ENCODE data around the gene HSPG2. TPM values are rescaled to one million over a fixed set of nuclear protein-coding genes. Genes with fewer than 3 reads are reported as not detected.
"Not testable (repeated sequence)": the region's sequence is repeated elsewhere in the genome, so short reads cannot be mapped to it uniquely, and the experiment has no call there.

Gene HSPG2
- total and polyA plus RNA-seq, 2 donors (not counting 1 experiment from before 2014, with no cell fraction given) = 2.0 to 4.5 TPM

DNA sequence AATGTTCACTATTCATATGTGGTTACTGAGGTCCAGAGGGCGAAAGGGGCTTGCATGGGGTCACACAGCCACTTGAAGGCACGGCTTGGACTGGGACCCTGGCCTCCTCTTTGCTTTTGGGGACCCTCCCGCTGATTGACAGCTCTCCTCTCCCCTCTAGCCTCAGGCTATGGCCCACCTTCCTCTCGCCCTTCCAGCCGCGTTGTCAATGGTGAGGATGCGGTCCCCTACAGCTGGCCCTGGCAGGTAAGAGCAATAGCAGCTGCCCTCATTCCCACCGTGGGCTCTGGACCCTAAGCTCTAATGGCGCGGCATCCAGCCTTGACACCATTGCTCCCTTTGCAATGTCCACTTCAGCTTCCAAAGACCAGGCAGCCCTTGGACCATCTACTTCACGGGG lies 41.1 kb upstream of the HSPG2 start:
- ATAC-seq (ENCODE audit: low read depth); H3K27ac ChIP-seq (ENCODE audit: low read length in 2 of 2); H3K27me3 ChIP-seq (replicated peaks in 1 of 4; ENCODE audit: control extremely low read depth in 1 of 4, control insufficient read depth in 3 of 4, insufficient read depth in 4 of 4, low read length in 3 of 4); H3K9me3 ChIP-seq (ENCODE audit: control extremely low read depth in 1 of 3, control insufficient read depth in 2 of 3, insufficient read depth in 1 of 3, low read length in 2 of 3); DNase-seq; POLR2A ChIA-PET; H3K9me3 Mint-ChIP-seq (ENCODE audit: insufficient read depth); H3K4me2 ChIP-seq (replicated peaks; ENCODE audit: low read depth, low read length, poor library complexity, severe bottlenecking); H4K20me1 ChIP-seq (ENCODE audit: control insufficient read depth, insufficient read depth, low read length, poor library complexity, severe bottlenecking); H3K4me3 ChIP-seq (ENCODE audit: control extremely low read depth in 1 of 5, extremely low read depth in 1 of 5, insufficient read depth in 1 of 5, low read depth in 2 of 5, low read length in 4 of 5); H3K4me3 Mint-ChIP-seq; H3K9ac ChIP-seq (ENCODE audit: low read length); H3K36me3 ChIP-seq (replicated peaks in 1 of 2; ENCODE audit: control extremely low read depth in 1 of 2, control insufficient read depth in 1 of 2, extremely low read depth in 1 of 2, insufficient read depth in 2 of 2, low read length in 1 of 2); H3K79me2 ChIP-seq (ENCODE audit: control insufficient read depth, insufficient read depth, low read length); H3K27me3 Mint-ChIP-seq; CTCF ChIA-PET; H3K4me1 ChIP-seq (ENCODE audit: control insufficient read depth in 2 of 2, insufficient read depth in 2 of 2, low read length in 2 of 2); H3K4me1 Mint-ChIP-seq; H3K27ac Mint-ChIP-seq; intact Hi-C loops (cut with micrococcal nuclease); H2AFZ ChIP-seq (ENCODE audit: insufficient read depth, low read depth, low read length, poor library complexity, severe bottlenecking): not testable (repeated sequence)
- 97% methylated on average over 11 of the region's 11 CpGs for WGBS (ENCODE audit: insufficient coverage)

DNA sequence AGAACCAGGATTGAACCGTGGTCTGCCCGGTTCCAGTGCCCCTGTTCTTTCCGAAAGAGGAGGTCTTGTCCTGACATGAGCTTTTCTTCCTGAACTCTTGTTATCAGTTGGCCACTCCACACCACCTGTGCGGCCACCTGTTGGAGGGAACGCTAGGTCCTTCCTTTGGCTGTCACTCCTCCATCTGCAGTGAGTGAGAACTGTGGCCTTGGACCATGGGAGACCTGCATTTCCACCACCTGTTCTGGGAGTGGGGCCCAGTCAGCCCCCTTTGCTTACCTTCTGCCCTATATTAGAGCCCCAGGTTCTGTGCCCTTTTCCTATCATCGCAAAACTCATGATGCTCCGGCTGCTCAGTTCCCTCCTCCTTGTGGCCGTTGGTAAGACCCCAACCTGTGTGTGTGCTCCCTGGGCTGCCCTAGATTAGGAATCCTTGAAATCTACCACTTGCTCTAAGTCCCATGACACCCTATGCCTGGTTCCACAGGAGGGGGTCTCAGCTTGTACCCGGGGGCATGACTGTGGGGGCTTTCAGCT lies 39.7 kb upstream of the HSPG2 start, which contains the start of gene CELA3B:
CELA3B (plus strand) TSS at position 320 of the 537 bp plus-strand sequence; CDS start at position 338, 18 bp downstream.
- H3K4me2 ChIP-seq (replicated peaks; ENCODE audit: low read depth, low read length, poor library complexity, severe bottlenecking); H3K4me3 ChIP-seq (ENCODE audit: control extremely low read depth in 1 of 5, extremely low read depth in 1 of 5, insufficient read depth in 1 of 5, low read depth in 2 of 5, low read length in 4 of 5); H3K27ac ChIP-seq (ENCODE audit: low read length in 2 of 2); POLR2A ChIA-PET; H3K79me2 ChIP-seq (ENCODE audit: control insufficient read depth, insufficient read depth, low read length); H3K27me3 ChIP-seq (replicated peaks in 1 of 4; ENCODE audit: control extremely low read depth in 1 of 4, control insufficient read depth in 3 of 4, insufficient read depth in 4 of 4, low read length in 3 of 4); H3K36me3 ChIP-seq (replicated peaks in 1 of 2; ENCODE audit: control extremely low read depth in 1 of 2, control insufficient read depth in 1 of 2, extremely low read depth in 1 of 2, insufficient read depth in 2 of 2, low read length in 1 of 2); H3K9me3 ChIP-seq (ENCODE audit: control extremely low read depth in 1 of 3, control insufficient read depth in 2 of 3, insufficient read depth in 1 of 3, low read length in 2 of 3); H4K20me1 ChIP-seq (ENCODE audit: control insufficient read depth, insufficient read depth, low read length, poor library complexity, severe bottlenecking); CTCF ChIA-PET; H2AFZ ChIP-seq (ENCODE audit: insufficient read depth, low read depth, low read length, poor library complexity, severe bottlenecking); H3K27me3 Mint-ChIP-seq; H3K4me1 ChIP-seq (ENCODE audit: control insufficient read depth in 2 of 2, insufficient read depth in 2 of 2, low read length in 2 of 2); DNase-seq; H3K4me3 Mint-ChIP-seq; ATAC-seq (ENCODE audit: low read depth); H3K27ac Mint-ChIP-seq; H3K9ac ChIP-seq (ENCODE audit: low read length); intact Hi-C loops (cut with micrococcal nuclease); H3K9me3 Mint-ChIP-seq (ENCODE audit: insufficient read depth); H3K4me1 Mint-ChIP-seq: not testable (repeated sequence)
- 84% methylated on average over 6 of the region's 9 CpGs for WGBS (ENCODE audit: insufficient coverage)

DNA sequence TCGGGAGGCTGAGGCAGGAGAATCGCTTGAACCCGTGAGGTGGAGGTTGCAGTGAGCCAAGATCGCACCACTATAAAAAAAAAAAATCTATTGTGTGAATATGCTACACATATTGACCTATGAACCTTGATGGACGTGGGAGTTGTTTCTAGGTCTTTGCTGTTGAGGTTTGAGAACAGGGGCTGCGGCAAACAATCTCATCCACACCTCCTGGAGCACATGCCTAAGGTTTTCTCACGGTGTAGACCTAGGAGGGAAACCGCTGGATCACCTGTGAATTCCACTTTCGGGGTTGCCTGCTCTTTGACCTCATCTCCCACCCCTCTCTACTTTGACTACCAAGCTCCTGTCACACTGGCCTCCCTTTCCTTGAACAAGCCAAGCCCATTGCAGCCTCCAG lies 38.2 kb upstream of the HSPG2 start:
- H3K4me3 Mint-ChIP-seq; H3K27ac Mint-ChIP-seq; H3K79me2 ChIP-seq (ENCODE audit: control insufficient read depth, insufficient read depth, low read length); H3K9me3 Mint-ChIP-seq (ENCODE audit: insufficient read depth); H3K4me3 ChIP-seq (ENCODE audit: control extremely low read depth in 1 of 5, extremely low read depth in 1 of 5, insufficient read depth in 1 of 5, low read depth in 2 of 5, low read length in 4 of 5); H3K36me3 ChIP-seq (replicated peaks in 1 of 2; ENCODE audit: control extremely low read depth in 1 of 2, control insufficient read depth in 1 of 2, extremely low read depth in 1 of 2, insufficient read depth in 2 of 2, low read length in 1 of 2); DNase-seq; H3K27me3 ChIP-seq (replicated peaks in 1 of 4; ENCODE audit: control extremely low read depth in 1 of 4, control insufficient read depth in 3 of 4, insufficient read depth in 4 of 4, low read length in 3 of 4); H2AFZ ChIP-seq (ENCODE audit: insufficient read depth, low read depth, low read length, poor library complexity, severe bottlenecking); H3K27ac ChIP-seq (ENCODE audit: low read length in 2 of 2); H3K4me1 ChIP-seq (ENCODE audit: control insufficient read depth in 2 of 2, insufficient read depth in 2 of 2, low read length in 2 of 2); H3K4me1 Mint-ChIP-seq; H3K9ac ChIP-seq (ENCODE audit: low read length); H3K4me2 ChIP-seq (replicated peaks; ENCODE audit: low read depth, low read length, poor library complexity, severe bottlenecking); ATAC-seq (ENCODE audit: low read depth); CTCF ChIA-PET; intact Hi-C loops (cut with micrococcal nuclease); POLR2A ChIA-PET; H4K20me1 ChIP-seq (ENCODE audit: control insufficient read depth, insufficient read depth, low read length, poor library complexity, severe bottlenecking); H3K9me3 ChIP-seq (ENCODE audit: control extremely low read depth in 1 of 3, control insufficient read depth in 2 of 3, insufficient read depth in 1 of 3, low read length in 2 of 3); H3K27me3 Mint-ChIP-seq: not testable (repeated sequence)
- WGBS (ENCODE audit: insufficient coverage) = 96% methylated on average over 4 of the region's 9 CpGs

DNA sequence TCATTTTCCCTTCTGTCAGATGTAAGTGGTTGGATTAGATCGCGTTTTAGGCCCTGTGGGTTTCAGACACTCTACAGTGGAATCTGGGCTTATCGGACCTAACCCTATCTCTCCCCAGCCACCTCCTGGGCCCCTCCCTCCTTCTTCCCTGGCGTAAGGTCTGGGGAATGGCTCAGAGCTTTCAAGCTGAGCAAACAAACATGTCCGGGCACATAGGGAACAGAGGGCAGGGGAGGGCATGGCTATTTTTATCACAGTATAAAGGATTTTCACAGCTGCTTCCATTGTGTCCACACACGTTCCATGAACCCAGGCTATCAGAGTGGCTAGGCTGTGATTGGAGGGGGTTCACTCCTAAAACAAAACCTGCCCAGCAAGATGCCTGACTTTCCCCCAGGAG lies 37.6 kb upstream of the HSPG2 start:
- H2AFZ ChIP-seq (ENCODE audit: insufficient read depth, low read depth, low read length, poor library complexity, severe bottlenecking); H3K9ac ChIP-seq (ENCODE audit: low read length); H3K27me3 Mint-ChIP-seq; ATAC-seq (ENCODE audit: low read depth); H3K4me2 ChIP-seq (replicated peaks; ENCODE audit: low read depth, low read length, poor library complexity, severe bottlenecking); H3K4me1 Mint-ChIP-seq; H3K36me3 ChIP-seq (replicated peaks in 1 of 2; ENCODE audit: control extremely low read depth in 1 of 2, control insufficient read depth in 1 of 2, extremely low read depth in 1 of 2, insufficient read depth in 2 of 2, low read length in 1 of 2); H3K9me3 ChIP-seq (ENCODE audit: control extremely low read depth in 1 of 3, control insufficient read depth in 2 of 3, insufficient read depth in 1 of 3, low read length in 2 of 3); H3K9me3 Mint-ChIP-seq (ENCODE audit: insufficient read depth); H3K27ac ChIP-seq (ENCODE audit: low read length in 2 of 2); H4K20me1 ChIP-seq (ENCODE audit: control insufficient read depth, insufficient read depth, low read length, poor library complexity, severe bottlenecking); POLR2A ChIA-PET; H3K79me2 ChIP-seq (ENCODE audit: control insufficient read depth, insufficient read depth, low read length); DNase-seq; CTCF ChIA-PET; H3K27ac Mint-ChIP-seq; H3K4me3 ChIP-seq (ENCODE audit: control extremely low read depth in 1 of 5, extremely low read depth in 1 of 5, insufficient read depth in 1 of 5, low read depth in 2 of 5, low read length in 4 of 5); H3K4me3 Mint-ChIP-seq; H3K27me3 ChIP-seq (replicated peaks in 1 of 4; ENCODE audit: control extremely low read depth in 1 of 4, control insufficient read depth in 3 of 4, insufficient read depth in 4 of 4, low read length in 3 of 4); H3K4me1 ChIP-seq (ENCODE audit: control insufficient read depth in 2 of 2, insufficient read depth in 2 of 2, low read length in 2 of 2); intact Hi-C loops (cut with micrococcal nuclease): not testable (repeated sequence)
- WGBS (ENCODE audit: insufficient coverage) = no CpG with 5 or more reads among the region's 6 CpGs

Data from B cell (primary cell).